MM.1S (cell line): ENCODE data around the gene GSTT4.

Experiments used
- DNase-seq: peaks from one replicate; pipeline ENCODE4 v3.0.0-alpha.2; 2015
- H2AFZ ChIP-seq: fragments of 300-600 bp; sonication (generic); 2 replicates; pipeline ENCODE4 v1.6.0; 2016; ENCODE audit warnings: antibody characterized with exemption, low read length
- H3F3A ChIP-seq: fragments of 300-600 bp; sonication (generic); 2 replicates; pipeline ENCODE4 v1.6.1; 2016; ENCODE audit warnings: mild to moderate bottlenecking, antibody characterized with exemption, low read length, moderate library complexity, mixed read lengths; ENCODE audit not compliant: insufficient read depth
- H3K27ac ChIP-seq: fragments of 300-600 bp; sonication (generic); 2 replicates; pipeline ENCODE4 v1.5.1; 2016; ENCODE audit warnings: mild to moderate bottlenecking, low read length
- H3K27me3 ChIP-seq: fragments of 300-600 bp; sonication (generic); replicated peaks from 2 replicates; pipeline ENCODE4 v1.6.0; 2016; ENCODE audit warnings: low read length; ENCODE audit not compliant: insufficient read depth
- H3K36me3 ChIP-seq: fragments of 300-600 bp; sonication (generic); replicated peaks from 2 replicates; pipeline ENCODE4 v1.6.1; 2016; ENCODE audit warnings: mild to moderate bottlenecking, low read length, mixed read lengths; ENCODE audit not compliant: insufficient read depth
- H3K4me1 ChIP-seq: fragments of 300-600 bp; sonication (generic); 2 replicates; pipeline ENCODE4 v1.6.1; 2016; ENCODE audit warnings: low read length, mixed read lengths
- H3K4me2 ChIP-seq: fragments of 300-600 bp; sonication (generic); 2 replicates; pipeline ENCODE4 v1.6.0; 2016; ENCODE audit warnings: low read depth, low read length
- H3K4me3 ChIP-seq: fragments of 300-600 bp; sonication (generic); 2 replicates; pipeline ENCODE4 v1.5.1; 2016; ENCODE audit warnings: low read length, mixed read lengths
- H3K79me2 ChIP-seq: fragments of 300-600 bp; sonication (generic); 2 replicates; pipeline ENCODE4 v1.6.1; 2016; ENCODE audit warnings: mixed run types, low read length, mixed read lengths
- H3K9ac ChIP-seq: fragments of 300-600 bp; sonication (generic); 2 replicates; pipeline ENCODE4 v1.6.1; 2016; ENCODE audit warnings: low read length, mixed read lengths
- H3K9me2 ChIP-seq: fragments of 300-600 bp; sonication (generic); replicated peaks from 2 replicates; pipeline ENCODE4 v1.6.1; 2016; ENCODE audit warnings: mild to moderate bottlenecking, low read length, mixed read lengths; ENCODE audit not compliant: insufficient read depth
- H3K9me3 ChIP-seq: fragments of 300-600 bp; sonication (generic); replicated peaks from 2 replicates; pipeline ENCODE4 v1.6.1; 2016; ENCODE audit warnings: mild to moderate bottlenecking, low read length, mixed read lengths; ENCODE audit not compliant: insufficient read depth
- H4K20me1 ChIP-seq: fragments of 300-600 bp; sonication (generic); 2 replicates; pipeline ENCODE4 v1.6.1; 2016; ENCODE audit warnings: mild to moderate bottlenecking, low read length, moderate library complexity, mixed read lengths; ENCODE audit not compliant: insufficient read depth
- CTCF ChIP-seq: fragments of 300-600 bp; sonication (generic); IDR thresholded peaks from 2 replicates; pipeline ENCODE4 v1.5.1; 2016; ENCODE audit warnings: antibody characterized with exemption, low read length, mixed read lengths
- EZH2 ChIP-seq: fragments of 300-600 bp; sonication (generic); optimal IDR thresholded peaks from 2 replicates; pipeline ENCODE3; 2017; ENCODE audit warnings: low read depth, mild to moderate bottlenecking, antibody characterized with exemption, low read length, mixed read lengths
- EZH2phosphoT487 ChIP-seq: fragments of 300-600 bp; sonication (generic); IDR thresholded peaks from 2 replicates; pipeline ENCODE4 v1.6.1; 2018; ENCODE audit warnings: antibody characterized with exemption, low read length

GSTT4 gene

GRCh38 chr22:24039046-24039445 lies 33.8 kb upstream of the GSTT4 start:
- Histone ChIP-seq H3K9me2 (no peaks in the 10 kb centered on the region), H4K20me1 (no peaks in the 10 kb centered on the region), H3K27me3 (no peaks in the 10 kb centered on the region), H3K4me1 (no peaks in the 10 kb centered on the region), H3K4me2 (no peak overlapping the region), H3K9ac (no peak overlapping the region), H3K27ac (no peak overlapping the region), H3K4me3 (no peak overlapping the region), H2AFZ (no peak overlapping the region), H3F3A (no peaks in the 10 kb centered on the region), H3K9me3 (no peaks in the 10 kb centered on the region), H3K36me3 (no peaks in the 10 kb centered on the region; the same call in 1 of the 2 replicates), H3K79me2 (peaks cover 13% of the 10 kb centered on the region)
- no peak for DNase-seq
- TF ChIP-seq EZH2 (no peak), CTCF (no peak), EZH2phosphoT487 (no peak)

GRCh38 chr22:24037851-24038765 lies 32.9 kb upstream of the GSTT4 start:
- Histone ChIP-seq H3K79me2 (peaks cover 17% of the 10 kb centered on the region), H3K4me2 (no peak overlapping the region), H4K20me1 (no peaks in the 10 kb centered on the region), H3K4me3 (no peak overlapping the region), H3K9me2 (no peaks in the 10 kb centered on the region), H3K9ac (no peak overlapping the region), H3K27ac (no peak overlapping the region), H3K4me1 (no peaks in the 10 kb centered on the region), H3F3A (no peaks in the 10 kb centered on the region), H3K27me3 (no peaks in the 10 kb centered on the region), H2AFZ (no peak overlapping the region), H3K9me3 (no peaks in the 10 kb centered on the region), H3K36me3 (no peaks in the 10 kb centered on the region; the same call in 1 of the 2 replicates)
- TF ChIP-seq EZH2 (no peak), CTCF (no peak), EZH2phosphoT487 (no peak)
- no peak for DNase-seq

- Histone ChIP-seq H3K27me3 (no peaks in the 10 kb centered on the region), H3K9me2 (no peaks in the 10 kb centered on the region), H3F3A (no peaks in the 10 kb centered on the region), H4K20me1 (no peaks in the 10 kb centered on the region), H3K36me3 (no peaks in the 10 kb centered on the region; the same call in 1 of the 2 replicates), H3K9me3 (no peaks in the 10 kb centered on the region), H3K4me3 (no peak overlapping the region), H3K9ac (no peak overlapping the region), H3K79me2 (peaks cover 42% of the 10 kb centered on the region), H2AFZ (no peak overlapping the region), H3K27ac (no peak overlapping the region), H3K4me2 (no peak overlapping the region), H3K4me1 (no peaks in the 10 kb centered on the region)
- TF ChIP-seq EZH2phosphoT487 = no peak
- no peak for TF ChIP-seq EZH2
- no peak for TF ChIP-seq CTCF
- no peak for DNase-seq
Measured at GRCh38 chr22:24035296-24035695, 30.0 kb upstream of the GSTT4 start.
